Activated naive CD8-positive, alpha-beta T cell (primary cell): Measurements from ENCODE around the gene WDR5.
A peak's percentile ranks its signal among the peaks of the same experiment; 100 is the strongest.

ENCODE experiments used
- H3K27ac Mint-ChIP-seq: one replicate; pipeline ENCODE4 v1.8.0; 2021; ENCODE audit warnings: mixed read lengths
- H3K27me3 Mint-ChIP-seq: one replicate; pipeline ENCODE4 v1.8.0; 2021; ENCODE audit warnings: mixed read lengths
- H3K36me3 Mint-ChIP-seq: one replicate; pipeline ENCODE4 v1.8.0; 2021; ENCODE audit warnings: mixed read lengths
- H3K4me1 Mint-ChIP-seq: one replicate; pipeline ENCODE4 v1.8.0; 2021; ENCODE audit warnings: low read depth, mixed read lengths
- H3K4me3 Mint-ChIP-seq: one replicate; pipeline ENCODE4 v1.8.0; 2021; ENCODE audit warnings: mild to moderate bottlenecking, mixed read lengths
- H3K9me3 Mint-ChIP-seq: one replicate; pipeline ENCODE4 v1.8.0; 2021; ENCODE audit warnings: low read depth, mixed read lengths

WDR5 gene

GRCh38 chr9:134191455-134192209, 55.8 kb downstream of the WDR5 start:
- Mint-ChIP-seq H3K4me1 (peaks cover 11% of the 10 kb centered on the region), H3K27me3 (no peaks in the 10 kb centered on the region), H3K9me3 (no peaks in the 10 kb centered on the region), H3K4me3 (no peak overlapping the region), H3K27ac (no peak overlapping the region), H3K36me3 (no peaks in the 10 kb centered on the region)

DNA sequence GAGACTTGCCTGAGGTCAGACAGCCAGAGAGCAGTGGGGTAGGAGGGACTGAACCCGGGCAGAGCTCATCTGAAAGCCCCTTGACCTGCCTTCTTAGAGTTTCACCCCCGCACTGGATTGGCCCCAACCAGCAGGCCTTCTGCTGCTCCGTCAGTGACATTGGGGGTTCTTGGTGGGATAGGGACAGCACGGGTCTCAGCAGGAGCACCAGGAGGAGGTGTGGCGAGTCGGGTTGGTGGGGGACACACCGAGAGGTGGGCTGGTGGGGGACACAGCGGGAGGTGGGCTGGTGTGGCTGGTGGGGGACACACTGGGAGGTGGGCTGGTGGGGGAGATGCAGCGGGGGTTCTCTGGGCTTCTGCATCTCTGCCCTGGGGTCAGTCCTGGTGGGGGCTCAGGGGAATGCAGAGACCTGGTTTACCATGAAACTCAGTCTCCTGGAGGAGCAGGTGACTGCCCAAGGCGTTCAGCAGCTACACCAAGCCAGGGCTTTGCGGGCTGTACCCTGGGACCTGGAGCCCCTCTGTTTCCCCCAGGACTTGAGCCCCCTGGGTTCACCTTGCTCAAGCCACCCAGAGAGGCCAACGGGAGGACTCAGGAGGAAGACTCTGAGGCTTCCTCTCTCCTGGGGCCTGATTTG, 56.5 kb downstream of the WDR5 start:
- H3K4me1 Mint-ChIP-seq = peaks cover 15% of the 10 kb centered on the region
- no peak overlapping the region for H3K27ac Mint-ChIP-seq
- no peaks in the 10 kb centered on the region for H3K27me3 Mint-ChIP-seq
- no peak overlapping the region for H3K4me3 Mint-ChIP-seq
- no peaks in the 10 kb centered on the region for H3K36me3 Mint-ChIP-seq
- H3K9me3 Mint-ChIP-seq = no peaks in the 10 kb centered on the region

- Mint-ChIP-seq H3K4me1 (peaks cover 18% of the 10 kb centered on the region), H3K9me3 (no peaks in the 10 kb centered on the region), H3K27ac (no peak overlapping the region), H3K4me3 (no peak overlapping the region), H3K27me3 (no peaks in the 10 kb centered on the region), H3K36me3 (no peaks in the 10 kb centered on the region)
Observed at GRCh38 chr9:134192951-134193731, 57.3 kb downstream of the WDR5 start.

GRCh38 chr9:134193912-134194535, 58.1 kb downstream of the WDR5 start:
- Mint-ChIP-seq H3K4me3 (no peak overlapping the region), H3K27me3 (no peaks in the 10 kb centered on the region), H3K27ac (no peak overlapping the region), H3K36me3 (no peaks in the 10 kb centered on the region), H3K4me1 (peaks cover 21% of the 10 kb centered on the region), H3K9me3 (no peaks in the 10 kb centered on the region)

DNA sequence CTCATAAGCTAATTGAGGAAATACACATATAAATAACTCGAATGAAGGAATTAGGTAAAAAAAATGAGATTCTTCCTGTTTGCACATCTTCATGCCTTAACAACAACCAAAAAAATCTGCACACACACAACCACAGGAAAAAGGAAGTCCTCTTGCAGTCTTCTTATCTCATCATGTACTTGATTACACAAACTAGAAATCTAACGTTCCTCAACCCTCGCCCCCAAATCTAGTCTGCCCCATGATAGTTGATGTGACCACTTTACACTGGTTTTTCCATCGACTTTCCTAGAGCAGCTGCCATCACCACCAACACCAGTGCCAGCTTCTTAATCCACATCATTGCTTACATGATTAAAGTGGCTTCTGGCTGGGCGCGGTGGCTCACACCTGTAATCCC, 59.7 kb downstream of the WDR5 start:
- Mint-ChIP-seq H3K27ac (peak overlapping the region; percentile 79), H3K4me1 (peaks cover 21% of the 10 kb centered on the region), H3K27me3 (no peaks in the 10 kb centered on the region), H3K36me3 (no peaks in the 10 kb centered on the region), H3K9me3 (no peaks in the 10 kb centered on the region), H3K4me3 (peak overlapping the region; percentile 68)

DNA sequence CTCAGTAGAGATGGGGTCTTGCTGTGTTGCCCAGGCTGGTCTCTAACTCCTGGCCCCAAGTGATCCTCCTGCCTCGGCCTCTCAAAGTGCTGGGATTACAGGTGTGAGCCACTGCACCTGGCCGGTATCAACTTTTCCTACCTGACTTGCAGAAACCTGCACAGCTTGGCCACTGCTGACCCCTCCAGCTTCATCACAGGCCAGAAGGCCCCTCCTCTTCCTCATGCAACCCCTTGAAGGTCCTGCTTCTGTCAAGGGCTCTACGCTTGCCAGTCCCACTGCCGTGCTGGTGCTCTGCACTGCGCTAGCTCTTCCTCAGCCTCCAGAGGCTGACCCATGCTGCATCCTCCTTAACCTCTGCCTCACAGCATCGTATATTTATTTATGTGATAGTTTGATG, 61.0 kb downstream of the WDR5 start:
- Mint-ChIP-seq H3K36me3 (no peaks in the 10 kb centered on the region), H3K4me1 (peaks cover 21% of the 10 kb centered on the region), H3K27me3 (no peaks in the 10 kb centered on the region), H3K4me3 (no peak overlapping the region), H3K27ac (no peak overlapping the region), H3K9me3 (peaks cover 4% of the 10 kb centered on the region)

DNA sequence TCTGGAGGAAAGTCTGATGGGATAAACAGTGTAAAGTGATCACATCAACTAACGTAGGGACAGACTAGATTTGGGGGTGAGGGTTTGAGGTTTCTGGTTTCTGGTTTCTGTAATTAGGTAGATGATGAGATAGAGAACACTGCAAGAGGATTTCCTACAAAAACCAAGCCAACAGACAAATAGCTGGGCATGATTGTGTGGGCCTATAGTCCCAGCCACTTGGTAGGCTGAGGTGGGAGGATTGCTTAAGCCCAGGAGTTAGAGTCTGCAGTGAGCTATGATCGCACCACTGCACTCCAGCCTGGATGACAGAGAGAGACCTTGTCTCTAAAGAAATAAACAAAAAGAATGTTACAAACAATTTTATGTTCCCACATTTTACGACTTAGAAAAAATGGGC, 62.9 kb downstream of the WDR5 start:
- Mint-ChIP-seq H3K36me3 (peaks cover 2% of the 10 kb centered on the region), H3K27me3 (no peaks in the 10 kb centered on the region), H3K4me3 (no peak overlapping the region), H3K27ac (no peak overlapping the region), H3K4me1 (peaks cover 21% of the 10 kb centered on the region), H3K9me3 (peaks cover 12% of the 10 kb centered on the region)

GRCh38 chr9:134200730-134201129, 64.8 kb downstream of the WDR5 start:
- Mint-ChIP-seq H3K36me3 (peaks cover 2% of the 10 kb centered on the region), H3K4me3 (no peak overlapping the region), H3K27me3 (no peaks in the 10 kb centered on the region), H3K4me1 (peaks cover 14% of the 10 kb centered on the region), H3K9me3 (peaks cover 14% of the 10 kb centered on the region), H3K27ac (no peak overlapping the region)

DNA sequence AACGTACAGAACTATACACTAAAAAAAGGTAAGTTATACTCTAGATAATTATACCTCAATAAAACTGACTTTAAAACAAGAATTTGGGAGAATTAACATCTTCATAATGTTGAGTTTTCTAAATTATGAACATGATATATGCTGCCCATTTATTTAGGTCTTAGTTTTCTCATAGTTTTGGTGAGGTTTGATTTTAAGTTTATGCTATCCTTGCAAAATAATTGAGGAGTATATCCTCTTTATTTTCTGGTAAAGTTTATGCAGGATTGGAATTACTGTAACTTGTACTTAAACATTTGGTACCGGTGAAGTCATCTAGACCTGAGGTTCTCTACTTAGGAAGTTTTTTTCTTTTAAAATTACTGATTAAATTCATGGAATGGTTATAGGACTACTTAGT, 67.3 kb downstream of the WDR5 start:
- Mint-ChIP-seq H3K9me3 (peaks cover 14% of the 10 kb centered on the region), H3K27me3 (no peaks in the 10 kb centered on the region), H3K36me3 (peaks cover 2% of the 10 kb centered on the region), H3K4me1 (peaks cover 3% of the 10 kb centered on the region), H3K4me3 (no peak overlapping the region), H3K27ac (no peak overlapping the region)

GRCh38 chr9:134204041-134204440, 68.2 kb downstream of the WDR5 start:
- H3K36me3 Mint-ChIP-seq = peaks cover 2% of the 10 kb centered on the region
- no peak overlapping the region for H3K27ac Mint-ChIP-seq
- H3K27me3 Mint-ChIP-seq = no peaks in the 10 kb centered on the region
- no peak overlapping the region for H3K4me3 Mint-ChIP-seq
- H3K4me1 Mint-ChIP-seq = no peaks in the 10 kb centered on the region
- peaks cover 14% of the 10 kb centered on the region for H3K9me3 Mint-ChIP-seq

GRCh38 chr9:134204991-134205578, 69.2 kb downstream of the WDR5 start:
- Mint-ChIP-seq H3K36me3 (peaks cover 2% of the 10 kb centered on the region), H3K27ac (peak overlapping the region; percentile 48), H3K4me3 (no peak overlapping the region), H3K27me3 (no peaks in the 10 kb centered on the region), H3K4me1 (no peaks in the 10 kb centered on the region), H3K9me3 (peaks cover 14% of the 10 kb centered on the region)

DNA sequence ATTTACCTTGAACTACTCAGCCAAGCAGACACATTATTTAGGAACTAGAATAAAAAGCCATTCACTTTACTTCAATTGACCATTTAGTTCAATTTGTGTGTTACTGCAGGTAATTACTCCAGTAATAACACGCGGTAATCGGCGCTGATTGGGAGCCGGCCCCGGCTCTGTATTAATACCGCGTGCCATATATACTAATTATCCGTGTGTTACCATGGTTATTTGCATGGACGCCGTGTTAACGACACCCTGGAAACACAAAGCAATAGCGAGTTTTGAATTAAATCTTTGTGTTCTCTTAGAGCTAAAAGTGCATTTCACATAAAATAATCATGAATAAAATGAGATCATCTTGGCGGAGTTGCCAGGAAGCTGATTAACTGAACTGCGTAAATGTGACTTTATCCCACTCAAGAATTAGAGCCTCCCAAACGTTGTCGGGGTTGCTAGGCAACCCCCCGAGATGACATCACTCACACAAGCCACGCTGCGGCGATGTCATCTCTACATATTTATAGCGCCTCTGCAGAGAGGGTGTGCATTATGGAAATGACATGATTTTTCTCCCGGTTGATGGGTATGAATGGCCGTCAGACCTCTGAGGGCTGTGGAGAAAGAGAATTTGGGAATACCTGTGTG, 69.9 kb downstream of the WDR5 start:
- Mint-ChIP-seq H3K4me3 (no peak overlapping the region), H3K9me3 (peaks cover 14% of the 10 kb centered on the region), H3K4me1 (no peaks in the 10 kb centered on the region), H3K27me3 (no peaks in the 10 kb centered on the region), H3K36me3 (peaks cover 2% of the 10 kb centered on the region), H3K27ac (no peak overlapping the region)

DNA sequence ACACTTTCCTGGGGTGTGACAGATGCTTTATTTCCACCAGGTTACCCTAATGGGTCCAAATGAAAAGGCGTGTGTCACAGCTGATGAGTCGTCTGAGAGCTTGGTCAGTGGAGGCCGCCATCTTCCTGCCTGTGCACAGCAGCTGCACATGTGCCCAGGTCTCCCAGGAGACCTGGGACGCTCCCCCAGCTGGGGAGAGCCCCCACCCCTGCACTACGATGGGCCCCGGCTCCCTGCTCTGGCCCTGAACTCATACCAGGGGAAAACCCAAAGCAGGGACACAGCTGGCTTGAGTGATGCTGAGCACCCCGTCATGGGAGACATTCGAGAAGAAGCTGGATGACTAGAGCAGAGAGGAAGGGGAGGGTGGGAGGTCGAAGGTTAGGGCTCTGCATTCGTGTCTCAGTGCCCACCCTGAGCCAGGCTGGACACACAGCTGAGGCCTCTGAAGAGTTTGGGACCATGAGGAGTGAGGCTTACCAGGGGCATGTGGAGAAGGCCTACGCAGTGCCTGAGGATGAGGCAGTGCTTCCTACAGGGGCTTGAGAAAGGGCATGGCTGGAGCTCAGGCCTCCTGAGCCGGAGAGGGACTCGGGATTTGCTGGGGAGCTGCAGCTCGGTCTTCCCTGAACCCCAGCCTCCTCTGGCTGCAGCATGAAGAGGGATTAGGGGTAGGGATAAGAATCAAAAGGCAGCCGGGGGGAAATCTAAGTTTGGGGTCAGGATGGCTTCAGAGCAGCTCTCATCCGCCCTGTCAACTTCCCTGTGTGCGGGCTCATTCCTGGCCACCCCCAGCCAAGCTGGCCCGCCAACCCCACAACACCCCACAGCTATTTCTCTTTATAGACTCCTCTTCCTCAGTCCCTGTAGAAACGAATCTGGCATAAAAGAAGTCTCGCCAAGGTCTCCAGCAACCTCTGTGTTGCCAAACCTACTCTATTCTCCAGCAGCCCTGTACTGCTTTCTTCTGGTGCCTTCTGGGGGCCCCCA, 70.7 kb downstream of the WDR5 start:
- Mint-ChIP-seq H3K27ac (no peak overlapping the region), H3K4me3 (no peak overlapping the region), H3K27me3 (no peaks in the 10 kb centered on the region), H3K9me3 (peaks cover 10% of the 10 kb centered on the region), H3K4me1 (no peaks in the 10 kb centered on the region), H3K36me3 (peaks cover 2% of the 10 kb centered on the region)
